Fibroblast of lung (primary cell): ENCODE results near the gene DDX42. TPM values are rescaled to one million over a fixed set of nuclear protein-coding genes. Genes with fewer than 3 reads are reported as not detected.
"Not testable (repeated sequence)": the region's sequence is repeated elsewhere in the genome, so short reads cannot be mapped to it uniquely, and the experiment has no call there.

ENCODE experiments used
- DNase-seq, 2 donors: peaks; one replicate each; pipeline versions ENCODE4 v3.0.0 to v3.0.0-alpha.2; 2010; ENCODE audit warnings: low read depth in 2 of 2
- H2AFZ ChIP-seq: 2 replicates; pipeline ENCODE4 v1.5.1; 2012; ENCODE audit warnings: low read length, control low read depth, inconsistent platforms
- H3K27ac ChIP-seq: 2 replicates; pipeline ENCODE4 v1.5.1; 2011; ENCODE audit warnings: low read length, control low read depth; ENCODE audit not compliant: insufficient read depth
- H3K27me3 ChIP-seq: 2 replicates; pipeline ENCODE4 v1.5.1; 2011; ENCODE audit warnings: mild to moderate bottlenecking, low read length; ENCODE audit not compliant: control insufficient read depth, insufficient read depth
- H3K36me3 ChIP-seq: 2 replicates; pipeline ENCODE4 v1.5.1; 2011; ENCODE audit warnings: low read length; ENCODE audit not compliant: control insufficient read depth, insufficient read depth
- H3K4me1 ChIP-seq: 2 replicates; pipeline ENCODE4 v1.5.1; 2011; ENCODE audit warnings: low read length; ENCODE audit not compliant: control insufficient read depth, insufficient read depth; ENCODE audit errors: extremely low read depth
- H3K4me2 ChIP-seq: 2 replicates; pipeline ENCODE4 v1.5.1; 2011; ENCODE audit warnings: low read length, control low read depth; ENCODE audit not compliant: insufficient read depth; ENCODE audit errors: extremely low read depth
- H3K4me3 ChIP-seq, 4 experiments: fragments of 200-600 bp in 1 of 4; sonication (generic) in 1 of 4; replicated peaks in 1 of 4; 2 replicates each; pipeline ENCODE4 v1.5.1; 2011 to 2016; ENCODE audit warnings: low read length in 4 of 4, low read depth in 3 of 4, mild to moderate bottlenecking in 3 of 4, control low read depth in 2 of 4, inconsistent platforms in 1 of 4, mixed read lengths in 1 of 4; ENCODE audit not compliant: insufficient read depth in 1 of 4; ENCODE audit errors: control extremely low read depth in 1 of 4
- H3K79me2 ChIP-seq: 2 replicates; pipeline ENCODE4 v1.5.1; 2012; ENCODE audit warnings: mild to moderate bottlenecking, low read length, inconsistent platforms; ENCODE audit not compliant: control insufficient read depth, insufficient read depth
- H3K9ac ChIP-seq: 2 replicates; pipeline ENCODE4 v1.5.1; 2011; ENCODE audit warnings: mild to moderate bottlenecking, low read length, control low read depth; ENCODE audit not compliant: insufficient read depth
- H3K9me3 ChIP-seq: 2 replicates; pipeline ENCODE4 v1.5.1; 2012; ENCODE audit warnings: low read depth, low read length; ENCODE audit not compliant: control insufficient read depth, insufficient read depth
- H4K20me1 ChIP-seq: 2 replicates; pipeline ENCODE4 v1.5.1; 2011; ENCODE audit warnings: low read length; ENCODE audit not compliant: control insufficient read depth, insufficient read depth; ENCODE audit errors: extremely low read depth
- EZH2 ChIP-seq: IDR thresholded peaks from 2 replicates; pipeline ENCODE4 v1.5.1; 2012; ENCODE audit warnings: low read length, control low read depth, mild to moderate bottlenecking; ENCODE audit errors: missing control alignments
- polyA plus RNA-seq, 2 donors: library from polyadenylated mRNA; depleted of rRNA in 1 of 2; stranded (reverse) in 1 of 2; unstranded in 1 of 2; fragments of >200 nt; gene quantifications; 2 replicates each; pipeline ENCODE4 v1.2.1, GENCODE V29; 2011 to 2012; ENCODE audit warnings: missing spikeins in 1 of 2
- total RNA-seq: library from RNA; depleted of rRNA; stranded (reverse); fragments of >200 nt; gene quantifications from 2 replicates; pipeline ENCODE4 v1.2.1, GENCODE V29; 2014
- TF ChIP-seq, protein P1 (sequence below), 2 donors: IDR thresholded peaks in 1 of 2; conservative IDR thresholded peaks in 1 of 2; 1 replicate in 1 of 2; 2 replicates in 1 of 2; pipeline ENCODE4 v1.5.1; 2011 to 2012; ENCODE audit warnings: low read length in 2 of 2, control low read depth in 1 of 2, inconsistent platforms in 1 of 2, low read depth in 1 of 2, mild to moderate bottlenecking in 1 of 2

The DDX42 gene
- total and polyA plus RNA-seq, 2 donors (not counting 1 experiment from before 2014, with no cell fraction given) = 61.8 to 81.5 TPM

DNA sequence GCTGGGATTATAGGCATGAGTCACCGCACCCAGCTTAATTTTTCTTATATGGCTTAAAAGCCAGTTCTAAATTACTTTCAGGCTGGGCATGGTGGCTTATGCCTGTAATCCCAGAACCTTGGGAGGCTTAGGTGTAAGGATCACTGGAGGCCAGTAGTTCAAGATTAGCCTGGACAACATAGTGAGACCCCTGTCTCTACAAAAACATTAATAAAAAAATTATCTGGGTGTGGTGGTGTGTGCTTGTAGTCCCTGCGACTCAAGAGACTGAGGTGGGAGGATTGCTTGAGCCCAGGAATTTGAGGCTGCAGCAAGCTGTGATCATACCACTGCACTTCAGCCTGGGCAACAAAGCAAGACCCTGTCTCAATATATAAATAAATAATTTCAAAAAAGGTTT lies 79.3 kb downstream of the DDX42 start:
- H3K36me3 ChIP-seq = no peaks in the 10 kb centered on the region
- H3K4me2 ChIP-seq = no peak overlapping the region
- no peaks in the 10 kb centered on the region for H3K9me3 ChIP-seq
- H3K4me1 ChIP-seq = no peaks in the 10 kb centered on the region
- DNase-seq = no peak
- no peak overlapping the region for H3K9ac ChIP-seq
- peaks cover 9% of the 10 kb centered on the region for H3K27me3 ChIP-seq
- no peak for TF ChIP-seq EZH2
- TF ChIP-seq, protein P1, sequence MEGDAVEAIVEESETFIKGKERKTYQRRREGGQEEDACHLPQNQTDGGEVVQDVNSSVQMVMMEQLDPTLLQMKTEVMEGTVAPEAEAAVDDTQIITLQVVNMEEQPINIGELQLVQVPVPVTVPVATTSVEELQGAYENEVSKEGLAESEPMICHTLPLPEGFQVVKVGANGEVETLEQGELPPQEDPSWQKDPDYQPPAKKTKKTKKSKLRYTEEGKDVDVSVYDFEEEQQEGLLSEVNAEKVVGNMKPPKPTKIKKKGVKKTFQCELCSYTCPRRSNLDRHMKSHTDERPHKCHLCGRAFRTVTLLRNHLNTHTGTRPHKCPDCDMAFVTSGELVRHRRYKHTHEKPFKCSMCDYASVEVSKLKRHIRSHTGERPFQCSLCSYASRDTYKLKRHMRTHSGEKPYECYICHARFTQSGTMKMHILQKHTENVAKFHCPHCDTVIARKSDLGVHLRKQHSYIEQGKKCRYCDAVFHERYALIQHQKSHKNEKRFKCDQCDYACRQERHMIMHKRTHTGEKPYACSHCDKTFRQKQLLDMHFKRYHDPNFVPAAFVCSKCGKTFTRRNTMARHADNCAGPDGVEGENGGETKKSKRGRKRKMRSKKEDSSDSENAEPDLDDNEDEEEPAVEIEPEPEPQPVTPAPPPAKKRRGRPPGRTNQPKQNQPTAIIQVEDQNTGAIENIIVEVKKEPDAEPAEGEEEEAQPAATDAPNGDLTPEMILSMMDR (conservative IDR thresholded peaks at IDR 0.05 in 1 of 2, IDR thresholded peaks at IDR 0.05 in 1 of 2; ENCODE audit: low read depth in 1 of 2, low read length in 2 of 2) = no peak
- no peaks in the 10 kb centered on the region for H4K20me1 ChIP-seq
- no peaks in the 10 kb centered on the region for H3K79me2 ChIP-seq
- H3K27ac ChIP-seq = no peak overlapping the region
- H3K4me3 ChIP-seq = no peak overlapping the region
- H2AFZ ChIP-seq = no peak overlapping the region

DNA sequence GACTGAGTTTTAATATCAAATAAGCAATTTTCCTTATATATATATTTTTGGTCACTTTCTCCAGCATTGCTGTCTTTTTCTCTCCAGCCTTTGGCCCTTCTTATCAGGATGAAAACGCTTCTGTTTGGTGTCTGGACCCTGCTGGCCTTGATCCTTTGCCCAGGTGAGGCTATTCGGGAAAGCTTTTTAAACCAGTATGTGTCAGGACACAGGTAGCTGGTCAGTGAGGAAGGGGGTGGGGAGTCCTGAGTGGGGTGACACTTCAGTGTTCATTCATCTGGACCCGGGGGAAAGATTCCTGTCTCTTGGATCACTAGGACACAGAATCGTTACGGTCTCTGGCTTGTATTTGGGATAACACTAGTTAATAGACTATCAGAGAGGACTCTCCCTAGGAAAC lies 80.7 kb downstream of the DDX42 start:
- no peaks in the 10 kb centered on the region for H3K9me3 ChIP-seq
- no peak overlapping the region for H3K9ac ChIP-seq
- DNase-seq = no peak
- H3K4me1 ChIP-seq = no peaks in the 10 kb centered on the region
- H3K36me3 ChIP-seq = no peaks in the 10 kb centered on the region
- H3K27me3 ChIP-seq = peaks cover 16% of the 10 kb centered on the region
- no peak overlapping the region for H2AFZ ChIP-seq
- H3K4me3 ChIP-seq = no peak overlapping the region
- no peaks in the 10 kb centered on the region for H4K20me1 ChIP-seq
- no peaks in the 10 kb centered on the region for H3K79me2 ChIP-seq
- H3K27ac ChIP-seq = no peak overlapping the region
- no peak overlapping the region for H3K4me2 ChIP-seq
- no peak for TF ChIP-seq EZH2
- TF ChIP-seq, protein P1 (conservative IDR thresholded peaks at IDR 0.05 in 1 of 2, IDR thresholded peaks at IDR 0.05 in 1 of 2; ENCODE audit: low read depth in 1 of 2, low read length in 2 of 2) = no peak

DNA sequence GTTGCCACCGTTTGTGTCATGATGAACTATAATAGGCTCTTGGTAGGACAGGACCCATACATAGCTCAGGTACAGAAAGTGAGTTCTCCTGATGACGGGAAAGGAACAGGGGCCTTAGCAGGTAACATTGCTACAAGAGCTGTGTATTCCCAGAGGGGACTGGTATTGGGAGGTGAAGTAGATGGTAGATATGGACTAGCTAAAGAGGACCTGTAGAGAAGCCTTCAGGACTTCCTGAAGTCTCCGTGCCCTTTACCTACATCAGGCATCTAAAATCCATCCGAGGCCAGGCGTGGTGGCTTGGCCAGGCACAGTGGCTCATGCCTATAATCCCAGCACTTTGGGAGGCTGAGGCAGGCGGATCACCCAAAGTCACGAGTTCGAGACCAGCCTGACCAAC lies 81.2 kb downstream of the DDX42 start:
- no peaks in the 10 kb centered on the region for H3K36me3 ChIP-seq
- DNase-seq = no peak
- no peak overlapping the region for H3K4me3 ChIP-seq
- H3K4me2 ChIP-seq = no peak overlapping the region
- H2AFZ ChIP-seq = no peak overlapping the region
- no peaks in the 10 kb centered on the region for H3K9me3 ChIP-seq
- peaks cover 20% of the 10 kb centered on the region for H3K27me3 ChIP-seq
- H3K27ac ChIP-seq = no peak overlapping the region
- no peak overlapping the region for H3K9ac ChIP-seq
- no peaks in the 10 kb centered on the region for H3K79me2 ChIP-seq
- H4K20me1 ChIP-seq = no peaks in the 10 kb centered on the region
- no peaks in the 10 kb centered on the region for H3K4me1 ChIP-seq
- TF ChIP-seq EZH2 = no peak
- TF ChIP-seq, protein P1 (conservative IDR thresholded peaks at IDR 0.05 in 1 of 2, IDR thresholded peaks at IDR 0.05 in 1 of 2; ENCODE audit: low read depth in 1 of 2, low read length in 2 of 2) = no peak

DNA sequence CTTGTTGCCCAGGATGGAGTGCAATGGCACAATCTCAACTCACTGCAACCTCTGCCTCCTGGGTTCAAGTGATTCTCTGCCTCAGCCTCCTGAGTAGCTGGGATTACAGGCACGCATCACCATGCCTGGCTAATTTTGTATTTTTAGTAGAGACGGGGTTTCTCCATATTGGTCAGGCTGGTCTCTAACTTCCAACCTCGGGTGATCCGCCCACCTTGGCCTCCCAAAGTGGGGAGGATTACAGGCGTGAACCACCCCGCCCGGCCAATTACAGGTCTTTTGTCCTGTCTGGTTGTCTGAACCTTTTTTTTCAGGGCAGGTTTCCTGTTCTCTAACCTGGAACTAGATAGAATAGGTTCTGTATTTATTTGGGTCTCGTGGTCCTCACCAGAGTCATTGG lies 82.5 kb downstream of the DDX42 start:
- H3K4me1 ChIP-seq, DNase-seq, H3K79me2 ChIP-seq, H3K36me3 ChIP-seq, H4K20me1 ChIP-seq, H3K27ac ChIP-seq, H3K9ac ChIP-seq, H2AFZ ChIP-seq, H3K4me3 ChIP-seq, H3K9me3 ChIP-seq, H3K4me2 ChIP-seq: not testable (repeated sequence)
- peaks cover 20% of the 10 kb centered on the region for H3K27me3 ChIP-seq
